GM13977 (cell line): Measurements from ENCODE around the gene GRAMD1A.
"Not testable (repeated sequence)": the region's sequence is repeated elsewhere in the genome, so short reads cannot be mapped to it uniquely, and the experiment has no call there.

Experiments used
- DNase-seq: peaks from one replicate; pipeline ENCODE4 v3.0.0; 2012; ENCODE audit warnings: low spot score
- in situ Hi-C: fragments of 300-500 bp; cut with MboI; formaldehyde crosslinking; loops from one replicate; pipeline ENCODE4 v1.12.0; 2022; ENCODE audit warnings: low sequenced_read_pairs, low pct_unique_long_range_greater_than_20kb, mixed read lengths, inconsistent platforms; ENCODE audit not compliant: unreplicated experiment
- TF ChIP-seq, protein P1 (sequence below): IDR thresholded peaks from 2 replicates; pipeline ENCODE4 v1.5.1; 2012; ENCODE audit warnings: mild to moderate bottlenecking, control low read depth; ENCODE audit not compliant: insufficient read depth; ENCODE audit errors: extremely low read depth, missing control alignments

The GRAMD1A gene

DNA sequence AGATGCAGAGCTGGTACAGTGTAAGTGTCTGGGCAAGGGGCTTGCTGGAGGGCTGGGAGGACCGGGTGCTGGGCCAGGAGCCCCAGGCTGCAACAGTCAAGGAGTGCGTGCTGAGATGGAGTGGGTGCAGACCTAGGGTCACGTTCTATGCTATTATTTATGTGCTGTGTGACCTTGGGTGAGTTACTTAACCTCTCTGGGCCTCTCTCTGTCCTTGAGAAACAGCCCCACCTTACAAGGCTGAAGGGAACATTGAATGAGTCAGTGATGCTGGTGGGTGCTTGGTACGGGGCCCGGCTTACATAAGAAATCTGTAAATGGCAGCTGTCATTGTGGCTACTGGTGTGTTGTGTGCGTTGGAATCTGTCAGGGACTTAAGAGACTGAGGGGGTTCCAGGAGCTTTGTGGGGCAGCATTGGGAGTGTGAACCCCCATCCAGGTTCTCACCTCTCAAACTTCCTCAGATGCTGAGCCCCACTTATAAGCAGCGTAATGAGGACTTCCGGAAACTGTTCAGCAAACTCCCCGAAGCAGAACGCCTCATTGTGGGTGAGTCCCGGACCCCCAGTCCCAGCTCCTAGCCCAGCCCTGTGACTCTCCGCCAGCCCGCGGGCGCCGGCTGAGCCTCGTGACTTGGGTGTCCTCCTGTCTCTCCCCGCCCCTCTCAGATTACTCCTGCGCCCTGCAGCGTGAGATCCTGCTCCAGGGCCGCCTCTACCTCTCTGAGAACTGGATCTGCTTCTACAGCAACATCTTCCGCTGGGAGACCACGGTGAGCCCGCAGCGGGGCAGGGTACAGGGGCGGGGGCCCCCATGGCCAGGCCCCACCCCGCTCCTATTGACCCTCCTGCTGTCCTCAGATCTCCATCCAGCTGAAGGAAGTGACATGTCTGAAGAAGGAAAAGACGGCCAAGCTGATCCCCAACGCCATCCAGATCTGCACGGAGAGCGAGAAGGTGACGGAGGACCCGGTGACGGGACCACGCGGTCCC lies 9.6 kb downstream of the GRAMD1A start:
- no peak for DNase-seq
- TF ChIP-seq, protein P1, sequence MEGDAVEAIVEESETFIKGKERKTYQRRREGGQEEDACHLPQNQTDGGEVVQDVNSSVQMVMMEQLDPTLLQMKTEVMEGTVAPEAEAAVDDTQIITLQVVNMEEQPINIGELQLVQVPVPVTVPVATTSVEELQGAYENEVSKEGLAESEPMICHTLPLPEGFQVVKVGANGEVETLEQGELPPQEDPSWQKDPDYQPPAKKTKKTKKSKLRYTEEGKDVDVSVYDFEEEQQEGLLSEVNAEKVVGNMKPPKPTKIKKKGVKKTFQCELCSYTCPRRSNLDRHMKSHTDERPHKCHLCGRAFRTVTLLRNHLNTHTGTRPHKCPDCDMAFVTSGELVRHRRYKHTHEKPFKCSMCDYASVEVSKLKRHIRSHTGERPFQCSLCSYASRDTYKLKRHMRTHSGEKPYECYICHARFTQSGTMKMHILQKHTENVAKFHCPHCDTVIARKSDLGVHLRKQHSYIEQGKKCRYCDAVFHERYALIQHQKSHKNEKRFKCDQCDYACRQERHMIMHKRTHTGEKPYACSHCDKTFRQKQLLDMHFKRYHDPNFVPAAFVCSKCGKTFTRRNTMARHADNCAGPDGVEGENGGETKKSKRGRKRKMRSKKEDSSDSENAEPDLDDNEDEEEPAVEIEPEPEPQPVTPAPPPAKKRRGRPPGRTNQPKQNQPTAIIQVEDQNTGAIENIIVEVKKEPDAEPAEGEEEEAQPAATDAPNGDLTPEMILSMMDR = no peak
- in situ Hi-C loops = loop anchor here (10.0 kb wide), 1 partner anchor 45 kb away; the partner anchor contains the start of gene ZNF792

DNA sequence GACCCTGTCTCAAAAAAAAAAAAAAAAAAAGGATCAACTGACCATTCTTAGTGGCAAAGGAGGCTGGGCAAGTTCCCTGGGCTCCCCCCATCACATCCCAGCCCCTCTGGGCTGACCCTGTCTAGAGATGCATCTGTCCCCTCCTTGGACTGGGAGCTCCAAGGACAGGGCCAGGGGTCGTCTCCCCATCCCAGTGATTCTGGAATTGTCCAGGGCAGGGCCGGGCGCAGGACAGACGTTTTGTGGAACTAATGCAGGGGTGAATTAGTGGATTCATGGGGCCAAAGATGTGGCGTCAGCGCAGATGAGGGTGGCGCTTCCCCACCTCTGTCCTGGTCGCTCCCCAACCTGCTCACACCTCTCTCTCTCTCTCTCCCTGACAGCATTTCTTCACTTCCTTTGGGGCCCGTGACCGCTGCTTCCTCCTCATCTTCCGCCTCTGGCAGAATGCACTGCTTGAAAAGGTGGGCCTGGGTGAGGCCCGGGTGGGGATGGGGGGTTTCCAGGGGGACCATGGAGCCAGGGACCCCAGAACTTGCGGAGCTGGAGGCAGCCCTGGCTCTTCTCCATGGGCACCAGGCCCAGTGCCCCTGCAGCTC lies 11.1 kb downstream of the GRAMD1A start:
- DNase-seq = no peak
- in situ Hi-C loops = loop anchor here (10.0 kb wide), 1 partner anchor 46 kb away; the partner anchor contains the start of gene ZNF792
- TF ChIP-seq, protein P1 = no peak

DNA sequence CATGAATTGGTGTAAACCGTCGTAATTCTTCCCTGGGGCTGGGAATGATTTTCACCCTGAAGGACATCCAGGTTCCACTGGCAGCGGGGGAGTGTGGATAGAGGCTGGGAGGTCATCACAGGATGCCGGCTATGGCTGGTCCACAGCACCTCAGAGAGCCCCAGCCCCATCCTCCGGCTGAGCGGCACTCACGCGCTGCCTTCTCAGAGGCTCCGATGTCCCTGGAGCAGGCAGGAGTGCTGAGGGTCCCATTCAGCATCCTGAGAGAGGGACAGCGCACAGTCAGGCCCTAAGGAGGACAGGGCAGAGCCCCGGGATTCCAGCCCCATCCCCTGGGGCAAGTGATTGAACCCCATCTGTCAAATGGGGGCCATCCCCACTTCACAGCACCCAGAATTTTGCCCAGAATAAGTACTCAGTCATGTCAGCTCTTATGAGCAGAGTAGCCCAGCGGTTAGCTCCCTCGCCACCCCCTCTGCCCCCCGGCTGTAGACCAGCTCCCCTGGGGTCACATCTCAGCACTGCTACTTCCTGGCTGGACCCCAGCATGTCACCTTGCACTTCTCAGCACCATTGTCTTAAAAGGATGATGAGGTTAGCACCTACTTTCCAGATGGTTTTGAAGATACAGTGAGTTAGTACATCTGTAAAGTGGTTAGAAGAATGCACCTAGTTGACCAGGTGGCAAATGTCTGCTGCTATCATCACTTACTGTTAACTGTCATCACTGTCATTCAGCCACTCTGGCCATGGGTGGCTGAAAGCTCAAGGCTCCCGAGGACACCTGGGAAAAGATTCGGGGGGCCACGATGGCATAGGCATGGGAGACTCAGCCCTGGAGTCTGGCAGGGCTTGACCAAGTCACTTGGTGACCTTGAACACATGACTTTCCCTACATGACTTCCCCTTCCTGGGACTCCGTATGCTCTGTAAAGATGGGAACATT lies 11.9 kb downstream of the GRAMD1A start:
- TF ChIP-seq, protein P1 = no peak
- in situ Hi-C loops = loop anchor here (10.0 kb wide), 1 partner anchor 47 kb away; the partner anchor contains the start of gene ZNF792

DNA sequence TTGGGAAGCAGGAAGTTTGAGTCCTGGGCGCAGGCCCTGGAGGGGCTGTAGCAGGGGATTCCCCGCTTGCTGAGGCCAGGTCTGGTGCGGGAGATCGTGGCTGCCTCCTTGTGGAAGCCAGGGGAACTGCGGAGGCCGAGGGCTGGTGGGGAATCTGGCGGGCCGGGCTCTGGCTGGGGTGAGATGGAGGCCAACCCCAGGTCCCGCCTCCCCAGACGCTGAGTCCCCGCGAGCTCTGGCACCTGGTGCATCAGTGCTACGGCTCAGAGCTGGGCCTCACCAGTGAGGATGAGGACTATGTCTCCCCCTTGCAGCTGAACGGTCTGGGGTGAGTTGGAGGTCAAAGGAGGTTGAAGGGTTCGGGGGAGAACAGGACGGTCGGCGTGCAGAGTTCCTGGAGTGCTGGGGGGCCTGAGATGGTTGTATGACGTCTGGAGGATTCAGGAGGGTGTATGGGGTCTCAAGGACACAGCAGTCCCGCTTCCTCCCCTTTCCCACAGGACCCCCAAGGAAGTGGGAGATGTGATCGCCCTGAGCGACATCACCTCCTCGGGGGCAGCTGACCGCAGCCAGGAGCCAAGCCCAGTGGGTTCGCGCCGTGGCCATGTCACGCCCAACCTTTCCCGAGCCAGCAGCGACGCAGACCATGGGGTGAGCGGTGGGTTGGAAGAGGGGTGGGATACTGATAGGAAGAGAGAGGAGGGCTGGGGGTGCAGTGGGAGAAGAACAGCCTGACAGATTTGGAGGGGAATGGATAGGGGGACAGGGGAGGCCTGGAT lies 13.1 kb downstream of the GRAMD1A start:
- TF ChIP-seq, protein P1 = peak; percentile 98
- peak; percentile 92 for DNase-seq
- in situ Hi-C loops = loop anchor here (10.0 kb wide), 1 partner anchor 48 kb away; the partner anchor contains the start of gene ZNF792

More for the DNA sequence above, 11.9 kb downstream of the GRAMD1A start:
- no peak for DNase-seq

DNA sequence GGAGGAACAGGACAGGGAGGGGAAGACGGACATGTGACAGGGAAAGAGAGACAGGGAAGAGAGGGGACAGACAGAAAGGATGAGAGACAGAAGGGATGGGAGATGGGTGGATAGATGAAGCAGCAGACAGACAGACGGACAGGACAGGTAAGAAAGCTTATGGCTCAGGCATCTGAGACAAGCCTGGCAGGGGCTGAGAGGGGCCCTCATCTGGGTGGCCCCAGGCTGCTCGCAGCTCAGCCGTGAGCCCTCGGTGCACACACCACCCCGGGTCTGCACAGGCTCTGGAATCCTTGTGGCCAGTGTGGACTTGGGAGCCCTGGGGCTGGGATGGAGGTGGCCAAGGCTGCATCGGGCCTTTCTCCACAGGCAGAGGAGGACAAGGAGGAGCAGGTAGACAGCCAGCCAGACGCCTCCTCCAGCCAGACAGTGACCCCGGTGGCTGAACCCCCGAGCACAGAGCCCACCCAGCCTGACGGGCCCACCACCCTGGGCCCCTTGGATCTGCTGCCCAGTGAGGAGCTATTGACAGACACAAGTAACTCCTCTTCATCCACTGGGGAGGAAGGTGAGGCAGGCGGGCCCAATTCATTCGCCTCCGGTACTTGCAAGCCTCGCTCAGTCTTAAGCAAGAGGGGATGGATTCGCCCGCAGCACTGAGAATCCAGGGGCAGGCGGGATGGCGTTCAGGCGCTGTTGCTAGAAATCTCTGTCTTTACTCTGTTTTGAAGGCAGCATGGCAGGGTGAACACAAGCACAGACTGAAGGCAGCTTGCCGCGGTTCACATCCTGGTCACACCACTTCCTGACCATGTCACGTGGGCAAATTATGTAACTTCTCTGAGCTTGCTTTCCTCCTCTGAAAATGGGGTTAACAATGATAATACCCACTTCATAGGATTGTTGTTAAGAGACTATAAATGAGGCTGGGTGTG lies 14.0 kb downstream of the GRAMD1A start:
- TF ChIP-seq, protein P1 = no peak
- no peak for DNase-seq
- in situ Hi-C loops = loop anchor here (10.0 kb wide), 1 partner anchor 49 kb away; the partner anchor contains the start of gene ZNF792

DNA sequence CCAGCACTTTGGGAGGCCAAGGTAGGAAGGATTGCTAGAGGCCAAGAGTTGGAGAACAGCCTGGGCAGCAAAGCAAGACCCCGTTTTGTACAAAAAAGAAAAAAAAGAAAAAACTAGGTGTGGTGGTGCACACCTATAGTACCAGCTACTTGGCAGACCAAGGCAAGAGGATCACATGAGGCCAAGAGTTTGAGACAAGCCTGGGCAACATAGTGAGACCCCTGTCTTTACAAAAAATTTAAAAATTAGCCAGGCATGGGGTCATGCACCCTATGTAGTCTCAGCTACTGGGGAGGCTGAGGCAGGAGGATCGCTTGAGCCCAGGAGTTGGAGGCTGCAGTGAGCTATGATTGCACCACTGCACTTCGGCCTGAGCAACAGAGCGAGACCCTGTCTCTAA lies 14.7 kb downstream of the GRAMD1A start:
- in situ Hi-C loops = loop anchor here (10.0 kb wide), 1 partner anchor 50 kb away; the partner anchor contains the start of gene ZNF792
- DNase-seq = not testable (repeated sequence)
